Activated CD4-positive, alpha-beta T cell treated with anti-CD3 and anti-CD28 coated beads for 36 hours (primary cell): Measurements from ENCODE around the gene BHLHA9. TPM values are rescaled to one million over a fixed set of nuclear protein-coding genes. Genes with fewer than 3 reads are reported as not detected.
A peak's percentile ranks its signal among the peaks of the same experiment; 100 is the strongest.
"Not testable (repeated sequence)": the region's sequence is repeated elsewhere in the genome, so short reads cannot be mapped to it uniquely, and the experiment has no call there.

ENCODE experiments used
- ATAC-seq: fragments of 200-7000 bp; cut with Tn5 transposase; one replicate; pipeline ENCODE4 v1.10.0; 2021; ENCODE audit warnings: mild to moderate bottlenecking, moderate library complexity
- CTCF ChIA-PET: fragments of 350-600 bp; sonication (Branson Sonifier 250); formaldehyde crosslinking; loops from one replicate; lab custom pipeline; 2021; ENCODE audit warnings: antibody characterized with exemption; lab: Charles Lee
- POLR2A ChIA-PET: fragments of 350-600 bp; sonication (Branson Sonifier 250); formaldehyde crosslinking; loops from one replicate; lab custom pipeline; 2021; ENCODE audit warnings: antibody characterized with exemption, inconsistent platforms; lab: Charles Lee
- DNase-seq: peaks from one replicate; pipeline ENCODE4 v3.0.0-alpha.2; 2020
- H3K27ac Mint-ChIP-seq: one replicate; pipeline ENCODE4 v1.8.0; 2021; ENCODE audit warnings: mixed read lengths
- H3K27me3 Mint-ChIP-seq: one replicate; pipeline ENCODE4 v1.8.0; 2021; ENCODE audit warnings: mixed read lengths
- H3K36me3 Mint-ChIP-seq: one replicate; pipeline ENCODE4 v1.8.0; 2021; ENCODE audit warnings: low read depth, mixed read lengths
- H3K4me1 Mint-ChIP-seq: one replicate; pipeline ENCODE4 v1.8.0; 2021; ENCODE audit warnings: mixed read lengths
- H3K4me3 Mint-ChIP-seq: one replicate; pipeline ENCODE4 v1.8.0; 2021; ENCODE audit warnings: mild to moderate bottlenecking, moderate library complexity, mixed read lengths
- H3K9me3 Mint-ChIP-seq: one replicate; pipeline ENCODE4 v1.8.0; 2021; ENCODE audit warnings: low read depth, mixed read lengths
- intact Hi-C, 2 experiments: fragments of 100-400 bp; cut with DNase I in 1 of 2; cut with micrococcal nuclease in 1 of 2; formaldehyde crosslinking; loops; one replicate each; pipeline versions ENCODE4 v1.14.2 to v1.15.1; 2022 to 2024; cut with DNase I, micrococcal nuclease
- total RNA-seq, 2 experiments: library from RNA; stranded (reverse); gene quantifications; one replicate each; pipeline ENCODE4 v1.2.3, GENCODE V29; 2021

Gene BHLHA9
- total RNA-seq, 2 experiments from 2014 or later = not detected

DNA sequence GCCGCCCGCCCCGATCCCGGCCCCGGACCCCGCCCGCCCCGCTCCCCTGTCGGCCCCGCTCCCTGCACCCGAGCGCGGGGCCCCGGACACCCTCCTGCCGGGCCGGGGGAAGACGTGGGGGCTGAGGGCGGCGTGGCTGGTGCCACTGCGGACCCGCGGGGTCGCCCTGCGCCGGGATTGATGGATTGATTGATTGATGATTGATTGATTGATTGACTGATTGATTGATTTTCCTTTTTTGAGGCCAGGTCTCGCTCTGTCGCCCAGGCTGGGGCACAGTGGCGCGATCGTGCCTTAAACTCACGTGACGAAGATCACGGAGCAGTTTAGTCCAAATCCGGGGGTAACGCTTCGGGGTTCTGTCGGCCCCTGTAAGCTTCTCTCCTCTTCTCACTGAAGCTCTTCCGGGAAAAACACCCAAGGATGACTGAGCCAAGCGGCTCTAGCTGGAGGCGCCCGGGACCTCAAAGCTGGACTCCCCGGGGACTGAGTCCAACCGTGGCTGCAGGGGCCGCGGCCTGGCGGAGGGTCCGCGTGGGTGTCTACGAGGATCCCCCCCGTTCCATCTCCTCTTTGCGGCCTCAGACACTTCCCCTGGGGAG is 40.2 kb upstream of the BHLHA9 start:
- ATAC-seq (no peak), DNase-seq (no peak)
- intact Hi-C loops = no loop called here
- Mint-ChIP-seq H3K4me3 (peak overlapping the region; percentile 70), H3K9me3 (no peaks in the 10 kb centered on the region), H3K4me1 (peaks cover 9% of the 10 kb centered on the region), H3K27ac (peak overlapping the region; percentile 42), H3K27me3 (peaks cover 50% of the 10 kb centered on the region), H3K36me3 (no peaks in the 10 kb centered on the region)
- ChIA-PET POLR2A (no interaction called here), CTCF (interaction anchor here (0.5 to 1.4 kb wide), 3 partner anchors 29 to 382 kb away, joined by 3 to 4 read pairs (median 4); no protein-coding TSS in a partner anchor)

- no peak overlapping the region for H3K27ac Mint-ChIP-seq
- H3K9me3 Mint-ChIP-seq = no peaks in the 10 kb centered on the region
- H3K4me1 Mint-ChIP-seq = peaks cover 9% of the 10 kb centered on the region
- CTCF ChIA-PET = interaction anchor here (0.6 kb wide), 1 partner anchor 165 kb away, joined by 3 read pairs; no protein-coding TSS in a partner anchor
- POLR2A ChIA-PET = no interaction called here
- ATAC-seq (no peak), DNase-seq (no peak)
- peaks cover 42% of the 10 kb centered on the region for H3K27me3 Mint-ChIP-seq
- no peaks in the 10 kb centered on the region for H3K36me3 Mint-ChIP-seq
- no peak overlapping the region for H3K4me3 Mint-ChIP-seq
- intact Hi-C loops = no loop called here
Observed at GRCh38 chr17:1231456-1231855, 38.8 kb upstream of the BHLHA9 start.

DNA sequence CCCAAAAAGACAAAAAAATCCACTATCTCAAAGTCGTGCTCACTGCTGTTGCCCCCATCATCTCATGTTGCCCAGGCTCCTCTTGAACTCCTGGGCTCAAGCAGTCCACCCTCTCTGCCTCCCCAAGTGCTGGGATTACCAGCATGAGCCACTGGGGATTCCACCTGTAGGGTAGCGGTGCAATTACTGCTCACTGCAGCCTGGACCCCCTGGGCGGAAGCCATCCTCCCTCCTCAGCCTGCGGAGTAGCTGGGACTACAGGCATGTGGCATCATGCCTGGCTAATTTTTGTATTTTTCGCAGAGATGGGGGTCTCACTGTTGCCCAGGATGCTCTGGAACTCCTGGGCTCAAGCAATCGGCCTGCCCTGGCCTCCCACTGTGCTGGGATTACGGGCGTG is 37.9 kb upstream of the BHLHA9 start:
- POLR2A ChIA-PET = no interaction called here
- peaks cover 9% of the 10 kb centered on the region for H3K4me1 Mint-ChIP-seq
- H3K4me3 Mint-ChIP-seq = no peak overlapping the region
- CTCF ChIA-PET = no interaction called here
- peaks cover 34% of the 10 kb centered on the region for H3K27me3 Mint-ChIP-seq
- no peaks in the 10 kb centered on the region for H3K9me3 Mint-ChIP-seq
- no peak for ATAC-seq
- intact Hi-C loops = no loop called here
- DNase-seq = no peak
- H3K27ac Mint-ChIP-seq = no peak overlapping the region
- no peaks in the 10 kb centered on the region for H3K36me3 Mint-ChIP-seq

DNA sequence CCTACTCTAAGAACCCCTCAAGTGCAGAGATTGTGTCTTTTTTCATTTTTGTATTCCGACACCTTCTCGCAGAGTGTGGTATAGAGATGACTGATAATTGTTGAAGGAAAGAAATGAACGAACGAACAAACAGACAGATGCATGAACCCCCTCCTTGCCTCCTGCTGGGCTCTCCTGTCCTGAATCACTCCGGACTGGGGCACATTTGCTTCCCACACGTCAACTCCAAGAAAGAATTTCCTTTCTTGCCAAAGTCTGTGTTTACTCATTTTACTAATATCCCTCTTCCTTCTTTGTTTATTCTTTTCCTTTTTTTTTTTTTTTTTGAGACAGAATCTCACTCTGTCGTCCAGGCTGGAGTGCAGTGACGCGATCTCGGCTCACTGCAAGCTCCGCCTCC is 37.5 kb upstream of the BHLHA9 start:
- CTCF ChIA-PET = no interaction called here

GRCh38 chr17:1234455-1234854 is 35.8 kb upstream of the BHLHA9 start:
- no peaks in the 10 kb centered on the region for H3K9me3 Mint-ChIP-seq
- POLR2A ChIA-PET = no interaction called here
- H3K36me3 Mint-ChIP-seq = no peaks in the 10 kb centered on the region
- intact Hi-C loops = no loop called here
- peaks cover 10% of the 10 kb centered on the region for H3K4me1 Mint-ChIP-seq
- DNase-seq (no peak), ATAC-seq (no peak)
- peaks cover 28% of the 10 kb centered on the region for H3K27me3 Mint-ChIP-seq
- no peak overlapping the region for H3K4me3 Mint-ChIP-seq
- CTCF ChIA-PET = interaction anchor here (1.5 kb wide), 1 partner anchor 21 kb away, joined by 3 read pairs; no protein-coding TSS in a partner anchor
- H3K27ac Mint-ChIP-seq = no peak overlapping the region

More for the DNA sequence above, 37.5 kb upstream of the BHLHA9 start:
- H3K4me1 Mint-ChIP-seq = peaks cover 9% of the 10 kb centered on the region
- H3K4me3 Mint-ChIP-seq = no peak overlapping the region
- no peak for DNase-seq
- POLR2A ChIA-PET = no interaction called here
- intact Hi-C loops = no loop called here
- no peaks in the 10 kb centered on the region for H3K36me3 Mint-ChIP-seq
- no peaks in the 10 kb centered on the region for H3K9me3 Mint-ChIP-seq
- H3K27ac Mint-ChIP-seq = no peak overlapping the region
- ATAC-seq = no peak
- peaks cover 29% of the 10 kb centered on the region for H3K27me3 Mint-ChIP-seq

DNA sequence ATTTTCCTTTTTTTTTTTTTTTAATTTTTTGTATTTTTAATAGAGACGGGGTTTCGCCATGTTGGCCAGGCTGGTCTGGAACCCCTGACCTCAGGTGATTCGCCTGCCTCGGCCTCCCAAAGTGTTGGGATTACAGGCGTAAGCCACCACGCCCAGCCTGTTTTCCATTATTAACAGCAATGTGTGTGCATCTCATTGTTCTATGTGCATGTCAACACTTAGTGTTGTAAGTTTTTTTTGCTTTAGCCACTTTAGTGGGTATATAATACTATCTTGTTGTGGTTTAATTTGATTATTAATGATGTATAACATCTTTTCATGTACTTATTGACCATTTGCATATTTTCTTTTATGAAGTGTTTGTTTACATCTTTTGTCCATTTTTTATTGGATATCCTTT is 32.8 kb upstream of the BHLHA9 start:
- no peak overlapping the region for H3K27ac Mint-ChIP-seq
- H3K27me3 Mint-ChIP-seq = peaks cover 22% of the 10 kb centered on the region
- no peak for DNase-seq
- ChIA-PET CTCF (interaction anchor here (0.8 kb wide), 1 partner anchor 10 kb away, joined by 3 read pairs; no protein-coding TSS in a partner anchor), POLR2A (no interaction called here)
- H3K4me1 Mint-ChIP-seq = peaks cover 16% of the 10 kb centered on the region
- no peaks in the 10 kb centered on the region for H3K36me3 Mint-ChIP-seq
- H3K9me3 Mint-ChIP-seq = no peaks in the 10 kb centered on the region
- H3K4me3 Mint-ChIP-seq = no peak overlapping the region
- intact Hi-C loops = no loop called here
- no peak for ATAC-seq

GRCh38 chr17:1239210-1239609 is 31.0 kb upstream of the BHLHA9 start:
- Mint-ChIP-seq H3K4me3 (no peak overlapping the region), H3K4me1 (peaks cover 16% of the 10 kb centered on the region), H3K27ac (no peak overlapping the region), H3K27me3 (peaks cover 14% of the 10 kb centered on the region), H3K36me3 (no peaks in the 10 kb centered on the region), H3K9me3 (no peaks in the 10 kb centered on the region)
- ATAC-seq = no peak
- intact Hi-C loops = no loop called here
- POLR2A ChIA-PET = no interaction called here
- CTCF ChIA-PET = interaction anchor here (0.6 kb wide), 1 partner anchor 52 kb away, joined by 6 read pairs; no protein-coding TSS in a partner anchor
- DNase-seq = no peak

DNA sequence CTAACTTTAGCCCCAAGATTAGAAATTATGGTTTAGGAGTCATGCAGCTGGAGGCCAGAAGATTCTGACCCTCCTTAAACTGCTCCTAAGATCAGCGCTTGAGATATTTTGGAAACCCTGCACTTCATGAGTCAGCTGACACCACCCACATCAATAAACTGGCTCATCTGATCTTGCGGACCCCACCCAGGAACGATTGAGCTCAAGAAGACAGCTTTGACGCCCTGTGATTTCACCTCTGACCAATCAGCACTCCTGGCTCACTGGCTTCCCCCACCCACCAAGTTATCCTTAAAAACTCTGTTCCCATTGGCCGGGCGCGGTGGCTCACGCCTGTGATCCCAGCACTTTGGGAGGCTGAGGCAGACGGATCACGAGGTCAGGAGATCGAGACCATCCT is 29.8 kb upstream of the BHLHA9 start:
- CTCF ChIA-PET, intact Hi-C loops, H3K36me3 Mint-ChIP-seq, H3K27ac Mint-ChIP-seq, H3K4me3 Mint-ChIP-seq, ATAC-seq, POLR2A ChIA-PET, H3K9me3 Mint-ChIP-seq, DNase-seq: not testable (repeated sequence)
- Mint-ChIP-seq H3K27me3 (peaks cover 14% of the 10 kb centered on the region), H3K4me1 (peaks cover 16% of the 10 kb centered on the region)

- intact Hi-C loops = no loop called here
- DNase-seq = no peak
- H3K9me3 Mint-ChIP-seq = no peaks in the 10 kb centered on the region
- H3K27ac Mint-ChIP-seq = no peak overlapping the region
- POLR2A ChIA-PET = no interaction called here
- H3K27me3 Mint-ChIP-seq = peaks cover 14% of the 10 kb centered on the region
- H3K4me1 Mint-ChIP-seq = peaks cover 16% of the 10 kb centered on the region
- CTCF ChIA-PET = no interaction called here
- no peak for ATAC-seq
- no peak overlapping the region for H3K4me3 Mint-ChIP-seq
- no peaks in the 10 kb centered on the region for H3K36me3 Mint-ChIP-seq
Observed at GRCh38 chr17:1241929-1242328, 28.3 kb upstream of the BHLHA9 start.

DNA sequence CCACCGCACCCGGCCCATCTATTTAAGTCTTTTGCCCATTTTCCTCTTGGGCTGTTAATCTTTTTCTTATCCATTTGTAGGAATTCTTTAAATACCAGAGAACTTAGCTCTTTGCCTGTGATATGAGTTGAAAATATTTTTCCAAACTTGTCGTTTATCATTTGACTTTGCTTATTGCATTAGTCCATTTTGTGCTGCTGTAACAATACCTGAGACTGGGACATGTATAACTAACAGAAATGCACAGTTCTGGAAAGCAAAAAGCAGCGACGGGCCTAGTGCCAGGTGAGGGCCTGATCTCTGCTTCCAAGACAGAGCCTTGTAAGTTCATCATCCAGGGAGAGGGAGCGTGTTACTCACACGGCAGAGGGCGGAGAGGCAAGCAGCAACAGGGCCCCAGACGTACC is 25.6 kb upstream of the BHLHA9 start:
- intact Hi-C loops = no loop called here
- Mint-ChIP-seq H3K4me3 (no peak overlapping the region), H3K27me3 (peaks cover 10% of the 10 kb centered on the region), H3K27ac (no peak overlapping the region), H3K36me3 (no peaks in the 10 kb centered on the region), H3K9me3 (no peaks in the 10 kb centered on the region), H3K4me1 (peaks cover 10% of the 10 kb centered on the region)
- ChIA-PET CTCF (interaction anchor here (0.6 kb wide), 1 partner anchor 22 kb away, joined by 3 read pairs; no protein-coding TSS in a partner anchor), POLR2A (no interaction called here)
- no peak for ATAC-seq
- DNase-seq = no peak

GRCh38 chr17:1251866-1252608 is 18.2 kb upstream of the BHLHA9 start:
- POLR2A ChIA-PET = interaction anchor here (0.6 kb wide), 1 partner anchor 207 kb away, joined by 11 read pairs; no protein-coding TSS in a partner anchor
- intact Hi-C loops = no loop called here
- no peak overlapping the region for H3K27ac Mint-ChIP-seq

More at GRCh38 chr17:1251866-1252608, 18.2 kb upstream of the BHLHA9 start:
- CTCF ChIA-PET = no interaction called here
- Mint-ChIP-seq H3K9me3 (no peaks in the 10 kb centered on the region), H3K4me1 (peaks cover 4% of the 10 kb centered on the region), H3K36me3 (no peaks in the 10 kb centered on the region), H3K27me3 (peaks cover 9% of the 10 kb centered on the region), H3K4me3 (no peak overlapping the region)
- no peak for DNase-seq
- no peak for ATAC-seq
